Measurements from ENCODE around the gene SFRP2. TPM values are rescaled to one million over a fixed set of nuclear protein-coding genes. Genes with fewer than 3 reads are reported as not detected.

SFRP2 gene
- polyA plus RNA-seq, 1 donor from 2014 or later = not detected

GRCh38 chr4:153809916-153810810 is 21.3 kb upstream of the SFRP2 start:
- H3K27me3 Mint-ChIP-seq = peaks cover 6% of the 10 kb centered on the region
- peak overlapping the region in 3 of 4 donors; percentile 7 to 31 (median 28) for H3K4me3 Mint-ChIP-seq
- peaks cover 3% of the 10 kb centered on the region for H3K36me3 Mint-ChIP-seq
- peaks cover 0 to 8% (median 0%) of the 10 kb centered on the region in 3 donors for H3K4me1 Mint-ChIP-seq
- peaks cover 0 to 3% (median 0%) of the 10 kb centered on the region in 3 donors for H3K9me3 Mint-ChIP-seq
- peak overlapping the region in 2 of 3 donors; percentile 0 to 86 for H3K27ac Mint-ChIP-seq

- Mint-ChIP-seq H3K4me3 (peak overlapping the region in 1 of 4 donors; percentile 31), H3K4me1 (peaks cover 0 to 8% (median 0%) of the 10 kb centered on the region in 3 donors), H3K36me3 (peaks cover 2% of the 10 kb centered on the region), H3K27me3 (peaks cover 6% of the 10 kb centered on the region), H3K27ac (peak overlapping the region in 1 of 3 donors; percentile 86), H3K9me3 (peaks cover 0 to 3% (median 0%) of the 10 kb centered on the region in 3 donors)
Observed at GRCh38 chr4:153809307-153809706, 20.4 kb upstream of the SFRP2 start.

- Mint-ChIP-seq H3K27ac (no peak overlapping the region), H3K4me1 (peaks cover 0 to 6% (median 0%) of the 10 kb centered on the region in 3 donors), H3K9me3 (peaks cover 0 to 4% (median 0%) of the 10 kb centered on the region in 3 donors), H3K36me3 (no peaks in the 10 kb centered on the region), H3K4me3 (no peak overlapping the region), H3K27me3 (peaks cover 6% of the 10 kb centered on the region)
Observed at GRCh38 chr4:153808175-153808574, 19.3 kb upstream of the SFRP2 start.

- Mint-ChIP-seq H3K9me3 (peaks cover 0 to 4% (median 0%) of the 10 kb centered on the region in 3 donors), H3K27me3 (peaks cover 8% of the 10 kb centered on the region), H3K36me3 (no peaks in the 10 kb centered on the region), H3K4me1 (peaks cover 0 to 6% (median 0%) of the 10 kb centered on the region in 3 donors), H3K4me3 (no peak overlapping the region), H3K27ac (no peak overlapping the region)
Observed at GRCh38 chr4:153806073-153806472, 17.2 kb upstream of the SFRP2 start.

GRCh38 chr4:153804722-153805121 is 15.8 kb upstream of the SFRP2 start:
- Mint-ChIP-seq H3K36me3 (no peaks in the 10 kb centered on the region), H3K4me3 (no peak overlapping the region), H3K27ac (no peak overlapping the region), H3K4me1 (peaks cover 0 to 3% (median 0%) of the 10 kb centered on the region in 3 donors), H3K27me3 (peaks cover 8% of the 10 kb centered on the region), H3K9me3 (peaks cover 0 to 4% (median 0%) of the 10 kb centered on the region in 3 donors)

GRCh38 chr4:153799694-153800074 is 10.8 kb upstream of the SFRP2 start:
- Mint-ChIP-seq H3K36me3 (no peaks in the 10 kb centered on the region), H3K4me3 (no peak overlapping the region), H3K27me3 (peaks cover 15% of the 10 kb centered on the region), H3K9me3 (peaks cover 0 to 1% (median 0%) of the 10 kb centered on the region in 3 donors), H3K27ac (no peak overlapping the region), H3K4me1 (no peaks in the 10 kb centered on the region)

GRCh38 chr4:153798901-153799693 is 10.2 kb upstream of the SFRP2 start:
- Mint-ChIP-seq H3K4me1 (no peaks in the 10 kb centered on the region), H3K9me3 (peaks cover 0 to 1% (median 0%) of the 10 kb centered on the region in 3 donors), H3K4me3 (no peak overlapping the region), H3K27me3 (peaks cover 20% of the 10 kb centered on the region), H3K36me3 (no peaks in the 10 kb centered on the region), H3K27ac (no peak overlapping the region)

GRCh38 chr4:153798420-153798819 is 9.5 kb upstream of the SFRP2 start:
- H3K27ac Mint-ChIP-seq = no peak overlapping the region
- no peaks in the 10 kb centered on the region for H3K36me3 Mint-ChIP-seq
- peaks cover 26% of the 10 kb centered on the region for H3K27me3 Mint-ChIP-seq

GRCh38 chr4:153794006-153794405 is 5.1 kb upstream of the SFRP2 start:
- H3K27me3 Mint-ChIP-seq = peaks cover 63% of the 10 kb centered on the region
- H3K36me3 Mint-ChIP-seq = no peaks in the 10 kb centered on the region
- H3K4me1 Mint-ChIP-seq = peaks cover 9 to 26% (median 11%) of the 10 kb centered on the region in 3 donors
- no peak overlapping the region for H3K27ac Mint-ChIP-seq
- H3K9me3 Mint-ChIP-seq = no peaks in the 10 kb centered on the region
- peak overlapping the region in 2 of 4 donors; percentile 9 to 47 for H3K4me3 Mint-ChIP-seq

More at GRCh38 chr4:153798420-153798819, 9.5 kb upstream of the SFRP2 start:
- Mint-ChIP-seq H3K4me1 (no peaks in the 10 kb centered on the region), H3K4me3 (no peak overlapping the region), H3K9me3 (no peaks in the 10 kb centered on the region)

- Mint-ChIP-seq H3K27ac (no peak overlapping the region), H3K36me3 (no peaks in the 10 kb centered on the region), H3K4me1 (peaks cover 15 to 36% (median 16%) of the 10 kb centered on the region in 3 donors), H3K9me3 (peaks cover 0 to 3% (median 0%) of the 10 kb centered on the region in 3 donors), H3K27me3 (peaks cover 70% of the 10 kb centered on the region), H3K4me3 (peak overlapping the region; percentile 14 to 75 (median 56))
Observed at GRCh38 chr4:153792618-153793247, 3.9 kb upstream of the SFRP2 start.

- peaks cover 74% of the 10 kb centered on the region for H3K27me3 Mint-ChIP-seq
- H3K4me1 Mint-ChIP-seq = peaks cover 16 to 36% (median 23%) of the 10 kb centered on the region in 3 donors
- peak overlapping the region in 1 of 3 donors; percentile 80 for H3K27ac Mint-ChIP-seq
- no peaks in the 10 kb centered on the region for H3K36me3 Mint-ChIP-seq
- H3K9me3 Mint-ChIP-seq = peaks cover 0 to 3% (median 0%) of the 10 kb centered on the region in 3 donors
- H3K4me3 Mint-ChIP-seq = peak overlapping the region; percentile 14 to 91 (median 78)
Observed at GRCh38 chr4:153791746-153792617, 3.1 kb upstream of the SFRP2 start.

- Mint-ChIP-seq H3K4me1 (peaks cover 16 to 36% (median 25%) of the 10 kb centered on the region in 3 donors), H3K27ac (no peak overlapping the region), H3K27me3 (peaks cover 74% of the 10 kb centered on the region), H3K36me3 (no peaks in the 10 kb centered on the region), H3K4me3 (peak overlapping the region in 3 of 4 donors; percentile 71 to 91 (median 86)), H3K9me3 (peaks cover 0 to 3% (median 0%) of the 10 kb centered on the region in 3 donors)
Observed at GRCh38 chr4:153790962-153791551, 2.2 kb upstream of the SFRP2 start.

GRCh38 chr4:153790500-153790865 is 1.6 kb upstream of the SFRP2 start:
- H3K27me3 Mint-ChIP-seq = peaks cover 78% of the 10 kb centered on the region
- H3K9me3 Mint-ChIP-seq = peaks cover 0 to 3% (median 0%) of the 10 kb centered on the region in 3 donors
- no peaks in the 10 kb centered on the region for H3K36me3 Mint-ChIP-seq
- H3K4me1 Mint-ChIP-seq = peaks cover 16 to 36% (median 25%) of the 10 kb centered on the region in 3 donors
- H3K27ac Mint-ChIP-seq = peak overlapping the region in 1 of 3 donors; percentile 39
- peak overlapping the region; percentile 15 to 74 (median 56) for H3K4me3 Mint-ChIP-seq
